WTC11 (cell line): ENCODE results near the gene SLC38A6. TPM values are rescaled to one million over a fixed set of nuclear protein-coding genes. Genes with fewer than 3 reads are reported as not detected.

Experiments
- ATAC-seq: fragments of 200-7000 bp; cut with Tn5 transposase; 2 replicates; pipeline ENCODE4 v1.10.0; 2021; ENCODE audit warnings: mild to moderate bottlenecking, moderate library complexity
- CTCF ChIA-PET: fragments of 300-600 bp; sonication (Branson Sonifier 250); formaldehyde crosslinking; loops from one replicate; lab custom pipeline; 2021; ENCODE audit warnings: antibody characterized with exemption; lab: Charles Lee
- POLR2A ChIA-PET: fragments of 350-600 bp; sonication (Branson Sonifier 250); formaldehyde crosslinking; loops from one replicate; lab custom pipeline; 2021; ENCODE audit warnings: antibody characterized with exemption; lab: Charles Lee
- DNase-seq: peaks from one replicate; pipeline ENCODE4 v3.0.0; 2021; ENCODE audit warnings: low spot score
- H3K27ac Mint-ChIP-seq: 2 replicates; pipeline ENCODE4 v1.8.0; 2021; ENCODE audit warnings: mixed read lengths
- H3K27me3 Mint-ChIP-seq: 2 replicates; pipeline ENCODE4 v1.8.0; 2021; ENCODE audit warnings: low read depth, mild to moderate bottlenecking, moderate library complexity, mixed read lengths
- H3K36me3 Mint-ChIP-seq: 2 replicates; pipeline ENCODE4 v1.8.0; 2021; ENCODE audit warnings: mixed read lengths
- H3K4me1 Mint-ChIP-seq: 2 replicates; pipeline ENCODE4 v1.8.0; 2022; ENCODE audit warnings: mixed read lengths
- H3K4me3 Mint-ChIP-seq: 2 replicates; pipeline ENCODE4 v1.8.0; 2021; ENCODE audit warnings: mild to moderate bottlenecking, moderate library complexity, mixed read lengths
- H3K9me3 Mint-ChIP-seq: 2 replicates; pipeline ENCODE4 v1.8.0; 2021; ENCODE audit warnings: mixed read lengths
- AR ChIP-seq: fragments of 250-450 bp; sonication (Bioruptor Pico); IDR thresholded peaks from 2 replicates; pipeline ENCODE4 v1.9.0; 2021; ENCODE audit warnings: mild to moderate bottlenecking
- ATF1 ChIP-seq: sonication (generic); formaldehyde crosslinking; IDR thresholded peaks from 2 replicates; pipeline ENCODE4 v1.8.1; 2023; ENCODE audit warnings: mild to moderate bottlenecking, moderate library complexity, missing genetic modification reagents
- ATF2 ChIP-seq: sonication (generic); formaldehyde crosslinking; IDR thresholded peaks from 2 replicates; pipeline ENCODE4 v1.8.1; 2022; ENCODE audit warnings: low read depth, missing genetic modification reagents, borderline replicate concordance
- E2F4 ChIP-seq: sonication (generic); formaldehyde crosslinking; IDR thresholded peaks from 2 replicates; pipeline ENCODE4 v1.8.1; 2022; ENCODE audit warnings: low read depth, mild to moderate bottlenecking, moderate library complexity, missing genetic modification reagents, borderline replicate concordance
- ETV6 ChIP-seq: sonication (generic); formaldehyde crosslinking; IDR thresholded peaks from 2 replicates; pipeline ENCODE4 v1.8.1; 2022; ENCODE audit warnings: mild to moderate bottlenecking, missing genetic modification reagents
- FOXJ3 ChIP-seq: sonication (generic); formaldehyde crosslinking; IDR thresholded peaks from 2 replicates; pipeline ENCODE4 v1.9.0; 2021; ENCODE audit warnings: missing genetic modification reagents, mild to moderate bottlenecking, borderline replicate concordance
- JAZF1 ChIP-seq: fragments of 250-450 bp; sonication (Bioruptor Pico); IDR thresholded peaks from 2 replicates; pipeline ENCODE4 v1.9.0; 2021; ENCODE audit warnings: moderate library complexity, mild to moderate bottlenecking, inconsistent platforms
- JUN ChIP-seq: sonication (generic); formaldehyde crosslinking; IDR thresholded peaks from 2 replicates; pipeline ENCODE4 v1.8.0; 2023; ENCODE audit warnings: mild to moderate bottlenecking, missing genetic modification reagents
- NR2C2 ChIP-seq: sonication (generic); formaldehyde crosslinking; IDR thresholded peaks from 2 replicates; pipeline ENCODE4 v1.8.0; 2022; ENCODE audit warnings: mild to moderate bottlenecking, missing genetic modification reagents
- SMAD4 ChIP-seq: sonication (generic); formaldehyde crosslinking; IDR thresholded peaks from 2 replicates; pipeline ENCODE4 v1.8.0; 2022; ENCODE audit warnings: mild to moderate bottlenecking, missing genetic modification reagents
- TP53 ChIP-seq: sonication (generic); formaldehyde crosslinking; IDR thresholded peaks from 2 replicates; pipeline ENCODE4 v1.8.1; 2023; ENCODE audit warnings: mild to moderate bottlenecking, missing genetic modification reagents
- ZBTB21 ChIP-seq: sonication (generic); formaldehyde crosslinking; IDR thresholded peaks from 2 replicates; pipeline ENCODE4 v1.8.1; 2023; ENCODE audit warnings: mild to moderate bottlenecking, missing genetic modification reagents, borderline replicate concordance
- ZNF232 ChIP-seq: sonication (generic); formaldehyde crosslinking; IDR thresholded peaks from 2 replicates; pipeline ENCODE4 v1.8.0; 2022; ENCODE audit warnings: mild to moderate bottlenecking, missing genetic modification reagents
- ZNF317 ChIP-seq: sonication (generic); formaldehyde crosslinking; IDR thresholded peaks from 2 replicates; pipeline ENCODE4 v1.8.1; 2023; ENCODE audit warnings: low read depth, mild to moderate bottlenecking, moderate library complexity, missing genetic modification reagents, borderline replicate concordance
- ZNF423 ChIP-seq: fragments of 250-450 bp; sonication (Bioruptor Pico); IDR thresholded peaks from 2 replicates; pipeline ENCODE4 v2.1.2; 2022; ENCODE audit warnings: mild to moderate bottlenecking, moderate library complexity
- total RNA-seq: library from RNA; stranded (reverse); gene quantifications from 3 replicates; pipeline ENCODE4 v1.2.3, GENCODE V29; 2021
- TF ChIP-seq, protein P1 (sequence below): sonication (generic); formaldehyde crosslinking; IDR thresholded peaks from 2 replicates; pipeline ENCODE4 v1.8.0; 2023; ENCODE audit warnings: missing genetic modification reagents, mild to moderate bottlenecking, borderline replicate concordance
- TF ChIP-seq, protein P2 (sequence below): sonication (generic); formaldehyde crosslinking; IDR thresholded peaks from 2 replicates; pipeline ENCODE4 v1.8.1; 2023; ENCODE audit warnings: mild to moderate bottlenecking, moderate library complexity, missing genetic modification reagents
- TF ChIP-seq, protein P3 (sequence below): sonication (generic); formaldehyde crosslinking; IDR thresholded peaks from 2 replicates; pipeline ENCODE4 v1.8.1; 2023; ENCODE audit warnings: mild to moderate bottlenecking, missing genetic modification reagents, moderate library complexity

SLC38A6 gene
- total RNA-seq, 1 experiment from 2014 or later: 8.7 TPM

DNA sequence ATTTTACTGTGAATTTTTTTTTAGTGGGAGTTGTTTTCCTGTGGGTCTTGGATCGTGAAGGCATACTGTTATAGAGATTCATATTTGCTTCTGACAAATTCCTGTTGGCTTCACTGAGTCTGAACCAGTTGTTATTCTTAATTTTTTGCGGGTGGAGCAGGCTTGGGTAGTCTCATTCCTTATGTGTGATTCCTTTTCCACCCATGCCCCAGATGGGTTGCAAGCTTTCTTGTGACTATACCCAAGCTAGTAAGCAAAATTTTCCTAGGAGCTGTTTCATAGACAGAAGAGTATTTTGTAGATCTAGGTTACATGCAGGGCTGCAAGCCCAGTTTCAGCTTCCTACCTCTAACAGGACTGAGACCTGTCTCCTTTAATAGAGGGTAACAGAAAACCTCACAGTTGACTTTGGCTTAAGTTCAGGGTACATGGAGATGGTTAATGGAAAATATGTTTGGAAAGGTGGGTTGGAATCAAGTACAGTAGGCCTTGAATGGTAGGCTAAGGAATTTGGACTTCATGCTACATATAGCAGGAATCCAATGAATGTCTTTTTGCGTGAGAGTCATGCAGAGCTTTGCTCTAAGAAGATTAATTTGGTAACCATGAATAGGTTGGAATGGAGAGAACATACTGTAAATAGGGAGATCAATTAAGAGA lies 29.1 kb upstream of the SLC38A6 start:
- Mint-ChIP-seq H3K4me1 (no peaks in the 10 kb centered on the region), H3K27ac (no peak overlapping the region), H3K27me3 (no peaks in the 10 kb centered on the region), H3K9me3 (peaks cover 14% of the 10 kb centered on the region), H3K36me3 (peaks cover 22% of the 10 kb centered on the region), H3K4me3 (no peak overlapping the region)
- TF ChIP-seq ZNF317 (CRISPR knock-in tag): no peak
- no peak for TF ChIP-seq SMAD4
- TF ChIP-seq ETV6 (CRISPR knock-in tag): no peak
- TF ChIP-seq E2F4: no peak
- TF ChIP-seq, protein P1, sequence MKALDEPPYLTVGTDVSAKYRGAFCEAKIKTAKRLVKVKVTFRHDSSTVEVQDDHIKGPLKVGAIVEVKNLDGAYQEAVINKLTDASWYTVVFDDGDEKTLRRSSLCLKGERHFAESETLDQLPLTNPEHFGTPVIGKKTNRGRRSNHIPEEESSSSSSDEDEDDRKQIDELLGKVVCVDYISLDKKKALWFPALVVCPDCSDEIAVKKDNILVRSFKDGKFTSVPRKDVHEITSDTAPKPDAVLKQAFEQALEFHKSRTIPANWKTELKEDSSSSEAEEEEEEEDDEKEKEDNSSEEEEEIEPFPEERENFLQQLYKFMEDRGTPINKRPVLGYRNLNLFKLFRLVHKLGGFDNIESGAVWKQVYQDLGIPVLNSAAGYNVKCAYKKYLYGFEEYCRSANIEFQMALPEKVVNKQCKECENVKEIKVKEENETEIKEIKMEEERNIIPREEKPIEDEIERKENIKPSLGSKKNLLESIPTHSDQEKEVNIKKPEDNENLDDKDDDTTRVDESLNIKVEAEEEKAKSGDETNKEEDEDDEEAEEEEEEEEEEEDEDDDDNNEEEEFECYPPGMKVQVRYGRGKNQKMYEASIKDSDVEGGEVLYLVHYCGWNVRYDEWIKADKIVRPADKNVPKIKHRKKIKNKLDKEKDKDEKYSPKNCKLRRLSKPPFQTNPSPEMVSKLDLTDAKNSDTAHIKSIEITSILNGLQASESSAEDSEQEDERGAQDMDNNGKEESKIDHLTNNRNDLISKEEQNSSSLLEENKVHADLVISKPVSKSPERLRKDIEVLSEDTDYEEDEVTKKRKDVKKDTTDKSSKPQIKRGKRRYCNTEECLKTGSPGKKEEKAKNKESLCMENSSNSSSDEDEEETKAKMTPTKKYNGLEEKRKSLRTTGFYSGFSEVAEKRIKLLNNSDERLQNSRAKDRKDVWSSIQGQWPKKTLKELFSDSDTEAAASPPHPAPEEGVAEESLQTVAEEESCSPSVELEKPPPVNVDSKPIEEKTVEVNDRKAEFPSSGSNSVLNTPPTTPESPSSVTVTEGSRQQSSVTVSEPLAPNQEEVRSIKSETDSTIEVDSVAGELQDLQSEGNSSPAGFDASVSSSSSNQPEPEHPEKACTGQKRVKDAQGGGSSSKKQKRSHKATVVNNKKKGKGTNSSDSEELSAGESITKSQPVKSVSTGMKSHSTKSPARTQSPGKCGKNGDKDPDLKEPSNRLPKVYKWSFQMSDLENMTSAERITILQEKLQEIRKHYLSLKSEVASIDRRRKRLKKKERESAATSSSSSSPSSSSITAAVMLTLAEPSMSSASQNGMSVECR (CRISPR knock-in tag): no peak
- TF ChIP-seq TP53 (CRISPR knock-in tag): no peak
- TF ChIP-seq ZNF423 (CRISPR knock-in tag): no peak
- TF ChIP-seq JAZF1 (CRISPR knock-in tag): no peak
- TF ChIP-seq ZBTB21 (CRISPR knock-in tag): no peak
- TF ChIP-seq ATF2 (CRISPR knock-in tag): no peak
- no peak for TF ChIP-seq FOXJ3 (CRISPR knock-in tag)
- TF ChIP-seq ZNF232 (CRISPR knock-in tag): no peak
- no peak for TF ChIP-seq AR
- no peak for TF ChIP-seq JUN (CRISPR knock-in tag)
- TF ChIP-seq, protein P2, sequence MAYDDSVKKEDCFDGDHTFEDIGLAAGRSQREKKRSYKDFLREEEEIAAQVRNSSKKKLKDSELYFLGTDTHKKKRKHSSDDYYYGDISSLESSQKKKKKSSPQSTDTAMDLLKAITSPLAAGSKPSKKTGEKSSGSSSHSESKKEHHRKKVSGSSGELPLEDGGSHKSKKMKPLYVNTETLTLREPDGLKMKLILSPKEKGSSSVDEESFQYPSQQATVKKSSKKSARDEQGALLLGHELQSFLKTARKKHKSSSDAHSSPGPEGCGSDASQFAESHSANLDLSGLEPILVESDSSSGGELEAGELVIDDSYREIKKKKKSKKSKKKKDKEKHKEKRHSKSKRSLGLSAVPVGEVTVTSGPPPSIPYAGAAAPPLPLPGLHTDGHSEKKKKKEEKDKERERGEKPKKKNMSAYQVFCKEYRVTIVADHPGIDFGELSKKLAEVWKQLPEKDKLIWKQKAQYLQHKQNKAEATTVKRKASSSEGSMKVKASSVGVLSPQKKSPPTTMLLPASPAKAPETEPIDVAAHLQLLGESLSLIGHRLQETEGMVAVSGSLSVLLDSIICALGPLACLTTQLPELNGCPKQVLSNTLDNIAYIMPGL (CRISPR knock-in tag): no peak
- TF ChIP-seq, protein P3, sequence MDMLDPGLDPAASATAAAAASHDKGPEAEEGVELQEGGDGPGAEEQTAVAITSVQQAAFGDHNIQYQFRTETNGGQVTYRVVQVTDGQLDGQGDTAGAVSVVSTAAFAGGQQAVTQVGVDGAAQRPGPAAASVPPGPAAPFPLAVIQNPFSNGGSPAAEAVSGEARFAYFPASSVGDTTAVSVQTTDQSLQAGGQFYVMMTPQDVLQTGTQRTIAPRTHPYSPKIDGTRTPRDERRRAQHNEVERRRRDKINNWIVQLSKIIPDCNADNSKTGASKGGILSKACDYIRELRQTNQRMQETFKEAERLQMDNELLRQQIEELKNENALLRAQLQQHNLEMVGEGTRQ: no peak
- no peak for TF ChIP-seq ATF1 (CRISPR knock-in tag)
- no peak for TF ChIP-seq NR2C2 (CRISPR knock-in tag)
- ATAC-seq (no peak), DNase-seq (no peak)
- POLR2A ChIA-PET: interaction anchor here (0.6 kb wide), 1 partner anchor 34 kb away, joined by 7 read pairs; no protein-coding TSS in a partner anchor
- CTCF ChIA-PET: no interaction called here
